OCI-LY3 (cell line): ENCODE measurements around the gene FAM227B.

Experiments
- H2AFZ ChIP-seq: fragments of 200-600, 300-600 bp; shearing (Covaris generic); 2 replicates; pipeline ENCODE4 v1.6.0; 2014; ENCODE audit warnings: antibody characterized with exemption, low read depth, low read length
- H3K27ac ChIP-seq: fragments of 200-600, 300-600 bp; sonication (generic); 2 replicates; pipeline ENCODE4 v1.5.1; 2014; ENCODE audit warnings: mild to moderate bottlenecking, low read length, moderate library complexity, mixed read lengths
- H3K27me3 ChIP-seq: fragments of 200-600, 300-600 bp; sonication (generic); 2 replicates; pipeline ENCODE4 v1.6.1; 2014; ENCODE audit warnings: low read depth, low read length, mixed read lengths
- H3K36me3 ChIP-seq: fragments of 200-600, 300-600 bp; sonication (generic); replicated peaks from 2 replicates; pipeline ENCODE3; 2014; ENCODE audit warnings: low read depth, low read length, mixed read lengths
- H3K4me1 ChIP-seq: fragments of 300-600, 200-600 bp; sonication (generic); 2 replicates; pipeline ENCODE4 v1.6.1; 2014; ENCODE audit warnings: low read length, mixed read lengths
- H3K4me2 ChIP-seq: fragments of 200-600, 300-600 bp; sonication (generic); 2 replicates; pipeline ENCODE4 v1.6.1; 2014; ENCODE audit warnings: low read length, mixed read lengths
- H3K4me3 ChIP-seq: fragments of 300-600, 200-600 bp; sonication (generic); 2 replicates; pipeline ENCODE4 v1.5.1; 2014; ENCODE audit warnings: antibody characterized with exemption, mild to moderate bottlenecking, low read length, moderate library complexity
- H3K79me2 ChIP-seq: fragments of 300-600, 200-600 bp; shearing (Covaris generic); 2 replicates; pipeline ENCODE4 v1.6.1; 2014; ENCODE audit warnings: mild to moderate bottlenecking, low read length, mixed read lengths
- H3K9ac ChIP-seq: fragments of 300-600, 200-600 bp; shearing (Covaris generic); 2 replicates; pipeline ENCODE4 v1.6.0; 2014; ENCODE audit warnings: mild to moderate bottlenecking, low read length, moderate library complexity
- H3K9me3 ChIP-seq: fragments of 200-600, 300-600 bp; shearing (Covaris generic); 2 replicates; pipeline ENCODE4 v1.6.1; 2014; ENCODE audit warnings: low read length, mixed read lengths; ENCODE audit not compliant: insufficient read depth
- H4K20me1 ChIP-seq: fragments of 200-600, 300-600 bp; sonication (generic); 2 replicates; pipeline ENCODE4 v1.6.1; 2016; ENCODE audit warnings: low read length, mixed read lengths; ENCODE audit not compliant: insufficient read depth
- CTCF ChIP-seq: fragments of 200-600, 300-600 bp; sonication (generic); IDR thresholded peaks from 2 replicates; pipeline ENCODE4 v1.5.1; 2014; ENCODE audit warnings: antibody characterized with exemption, low read length, low read depth
- EZH2phosphoT487 ChIP-seq: fragments of 200-600 bp; shearing (Covaris generic); IDR thresholded peaks from 2 replicates; pipeline ENCODE4 v1.6.1; 2018; ENCODE audit warnings: antibody characterized with exemption, mixed run types, low read depth

Gene FAM227B

GRCh38 chr15:49387471-49387870, 233.1 kb downstream of the FAM227B start:
- H3K4me1 ChIP-seq, result no peaks in the 10 kb centered on the region; the same call in 1 of the 2 replicates
- H3K36me3 ChIP-seq, result no peaks in the 10 kb centered on the region
- no peak overlapping the region for H3K4me2 ChIP-seq
- H3K27ac ChIP-seq, result no peak overlapping the region
- no peak for TF ChIP-seq EZH2phosphoT487
- no peak for TF ChIP-seq CTCF
- no peaks in the 10 kb centered on the region for H3K9me3 ChIP-seq
- no peaks in the 10 kb centered on the region for H4K20me1 ChIP-seq
- H2AFZ ChIP-seq, result no peak overlapping the region
- no peaks in the 10 kb centered on the region for H3K79me2 ChIP-seq
- no peaks in the 10 kb centered on the region for H3K27me3 ChIP-seq
- H3K9ac ChIP-seq, result no peak overlapping the region
- no peak overlapping the region for H3K4me3 ChIP-seq

GRCh38 chr15:49383266-49383665, 237.4 kb downstream of the FAM227B start:
- Histone ChIP-seq H3K27me3 (no peaks in the 10 kb centered on the region), H3K4me1 (no peaks in the 10 kb centered on the region; the same call in 1 of the 2 replicates), H2AFZ (no peak overlapping the region), H3K4me3 (no peak overlapping the region), H3K9me3 (no peaks in the 10 kb centered on the region), H4K20me1 (no peaks in the 10 kb centered on the region), H3K4me2 (no peak overlapping the region), H3K27ac (no peak overlapping the region), H3K79me2 (no peaks in the 10 kb centered on the region), H3K9ac (no peak overlapping the region), H3K36me3 (no peaks in the 10 kb centered on the region)
- TF ChIP-seq CTCF (no peak), EZH2phosphoT487 (no peak)

DNA sequence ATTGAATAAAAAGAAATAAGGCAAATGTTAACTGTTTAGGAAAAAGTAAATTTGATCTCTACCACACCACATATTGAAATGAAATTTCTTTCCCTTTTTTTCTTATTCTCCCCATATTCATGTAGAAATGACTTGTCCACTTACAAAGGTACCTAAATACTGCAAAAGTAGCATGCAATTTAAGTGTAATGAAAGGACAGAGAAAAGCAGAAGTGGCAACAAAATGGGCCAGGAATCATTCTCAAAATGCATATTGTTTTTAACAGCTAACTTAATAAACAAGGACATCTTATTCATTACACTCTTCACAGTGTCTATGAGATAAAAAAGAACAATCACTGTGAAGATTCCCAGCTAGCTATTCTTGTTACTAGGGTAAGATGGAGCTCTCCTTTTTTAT, 238.2 kb downstream of the FAM227B start:
- no peak overlapping the region for H3K9ac ChIP-seq
- H3K4me1 ChIP-seq, result no peaks in the 10 kb centered on the region; the same call in 1 of the 2 replicates
- no peaks in the 10 kb centered on the region for H3K36me3 ChIP-seq
- no peaks in the 10 kb centered on the region for H3K9me3 ChIP-seq
- H2AFZ ChIP-seq, result no peak overlapping the region
- H3K27ac ChIP-seq, result no peak overlapping the region
- H3K27me3 ChIP-seq, result no peaks in the 10 kb centered on the region
- H4K20me1 ChIP-seq, result no peaks in the 10 kb centered on the region
- H3K4me2 ChIP-seq, result no peak overlapping the region
- no peak overlapping the region for H3K4me3 ChIP-seq
- no peaks in the 10 kb centered on the region for H3K79me2 ChIP-seq
- TF ChIP-seq EZH2phosphoT487, result no peak
- no peak for TF ChIP-seq CTCF

GRCh38 chr15:49380912-49381311, 239.7 kb downstream of the FAM227B start:
- Histone ChIP-seq H4K20me1 (no peaks in the 10 kb centered on the region), H3K4me1 (no peaks in the 10 kb centered on the region), H3K27ac (no peak overlapping the region), H3K9ac (no peak overlapping the region), H3K79me2 (no peaks in the 10 kb centered on the region), H3K4me3 (no peak overlapping the region), H3K9me3 (no peaks in the 10 kb centered on the region), H3K36me3 (no peaks in the 10 kb centered on the region), H3K27me3 (no peaks in the 10 kb centered on the region), H2AFZ (no peak overlapping the region), H3K4me2 (no peak overlapping the region)
- TF ChIP-seq EZH2phosphoT487, result no peak
- TF ChIP-seq CTCF, result no peak
